ENCODE measurements around the gene TSPAN1.

GRCh38 chr1:46137916-46138315 is 37.0 kb upstream of the TSPAN1 start:
- no peak for TF ChIP-seq POLR2AphosphoS5 (IDR thresholded peaks at IDR 0.05)
- TF ChIP-seq, protein P1, sequence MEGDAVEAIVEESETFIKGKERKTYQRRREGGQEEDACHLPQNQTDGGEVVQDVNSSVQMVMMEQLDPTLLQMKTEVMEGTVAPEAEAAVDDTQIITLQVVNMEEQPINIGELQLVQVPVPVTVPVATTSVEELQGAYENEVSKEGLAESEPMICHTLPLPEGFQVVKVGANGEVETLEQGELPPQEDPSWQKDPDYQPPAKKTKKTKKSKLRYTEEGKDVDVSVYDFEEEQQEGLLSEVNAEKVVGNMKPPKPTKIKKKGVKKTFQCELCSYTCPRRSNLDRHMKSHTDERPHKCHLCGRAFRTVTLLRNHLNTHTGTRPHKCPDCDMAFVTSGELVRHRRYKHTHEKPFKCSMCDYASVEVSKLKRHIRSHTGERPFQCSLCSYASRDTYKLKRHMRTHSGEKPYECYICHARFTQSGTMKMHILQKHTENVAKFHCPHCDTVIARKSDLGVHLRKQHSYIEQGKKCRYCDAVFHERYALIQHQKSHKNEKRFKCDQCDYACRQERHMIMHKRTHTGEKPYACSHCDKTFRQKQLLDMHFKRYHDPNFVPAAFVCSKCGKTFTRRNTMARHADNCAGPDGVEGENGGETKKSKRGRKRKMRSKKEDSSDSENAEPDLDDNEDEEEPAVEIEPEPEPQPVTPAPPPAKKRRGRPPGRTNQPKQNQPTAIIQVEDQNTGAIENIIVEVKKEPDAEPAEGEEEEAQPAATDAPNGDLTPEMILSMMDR (IDR thresholded peaks at IDR 0.05), result no peak
